CD14-positive monocyte (primary cell): ENCODE data around the gene TMEM88. TPM values are rescaled to one million over a fixed set of nuclear protein-coding genes. Genes with fewer than 3 reads are reported as not detected.

Source experiments
- DNase-seq, 3 donors: peaks; one replicate each; pipeline ENCODE4 v3.0.0-alpha.2; 2011 to 2022
- H2AFZ ChIP-seq: 2 replicates; pipeline ENCODE4 v1.6.0; 2012; ENCODE audit warnings: mild to moderate bottlenecking, low read depth, low read length, inconsistent platforms; ENCODE audit not compliant: insufficient read depth, poor library complexity, severe bottlenecking
- H3K27ac ChIP-seq, 2 donors: 1 replicate in 1 of 2; 2 replicates in 1 of 2; pipeline ENCODE4 v1.5.1; 2012 to 2013; ENCODE audit warnings: low read length in 2 of 2, control low read depth in 1 of 2, inconsistent platforms in 1 of 2, low read depth in 1 of 2, mild to moderate bottlenecking in 1 of 2
- H3K27me3 ChIP-seq, 2 donors: one replicate each; pipeline versions ENCODE4 v1.6.0 to v1.6.1; 2011 to 2013; ENCODE audit warnings: low read length in 2 of 2; ENCODE audit not compliant: control insufficient read depth in 2 of 2, insufficient read depth in 2 of 2
- H3K36me3 ChIP-seq, 2 donors: replicated peaks in 1 of 2; 1 replicate in 1 of 2; 2 replicates in 1 of 2; pipeline versions ENCODE4 v1.5.1 to v1.6.1; 2012 to 2013; ENCODE audit warnings: low read length in 2 of 2, control low read depth in 1 of 2, inconsistent platforms in 1 of 2, mild to moderate bottlenecking in 1 of 2; ENCODE audit not compliant: insufficient read depth in 2 of 2, control insufficient read depth in 1 of 2
- H3K4me1 ChIP-seq, 2 donors: 1 replicate in 1 of 2; 2 replicates in 1 of 2; pipeline versions ENCODE4 v1.5.1 to v1.6.1; 2012 to 2013; ENCODE audit warnings: low read length in 2 of 2, control low read depth in 1 of 2, inconsistent platforms in 1 of 2, mild to moderate bottlenecking in 1 of 2, moderate library complexity in 1 of 2; ENCODE audit not compliant: insufficient read depth in 2 of 2, control insufficient read depth in 1 of 2
- H3K4me2 ChIP-seq: replicated peaks from 2 replicates; pipeline ENCODE3; 2012; ENCODE audit warnings: low read length, moderate library complexity, mild to moderate bottlenecking; ENCODE audit not compliant: poor library complexity, severe bottlenecking; ENCODE audit errors: extremely low read depth
- H3K4me3 ChIP-seq, 3 experiments: fragments of 200-600 bp in 1 of 3; sonication (generic) in 1 of 3; replicated peaks in 1 of 3; 1 replicate in 2 of 3; 2 replicates in 1 of 3; pipeline ENCODE4 v1.5.1; 2011 to 2013; ENCODE audit warnings: low read length in 3 of 3, mild to moderate bottlenecking in 3 of 3, control low read depth in 2 of 3, low read depth in 2 of 3, inconsistent platforms in 1 of 3, moderate library complexity in 1 of 3
- H3K79me2 ChIP-seq: 2 replicates; pipeline ENCODE4 v1.6.0; 2012; ENCODE audit warnings: mild to moderate bottlenecking, control low read depth, inconsistent platforms, low read length, moderate library complexity; ENCODE audit not compliant: insufficient read depth
- H3K9ac ChIP-seq: 2 replicates; pipeline ENCODE4 v1.6.0; 2017; ENCODE audit warnings: low read length, mild to moderate bottlenecking; ENCODE audit not compliant: insufficient read depth, poor library complexity, severe bottlenecking
- H3K9me3 ChIP-seq, 2 donors: replicated peaks in 1 of 2; 1 replicate in 1 of 2; 2 replicates in 1 of 2; pipeline versions ENCODE4 v1.5.1 to v1.6.1; 2012 to 2013; ENCODE audit warnings: low read length in 2 of 2, control low read depth in 1 of 2; ENCODE audit not compliant: control insufficient read depth in 1 of 2, insufficient read depth in 1 of 2
- H4K20me1 ChIP-seq: 2 replicates; pipeline ENCODE4 v1.6.0; 2012; ENCODE audit warnings: mild to moderate bottlenecking, low read length, control low read depth, moderate library complexity; ENCODE audit not compliant: insufficient read depth
- H3K27ac Mint-ChIP-seq, 7 donors: one replicate each; pipeline ENCODE4 v1.8.0; 2020; ENCODE audit warnings: mild to moderate bottlenecking in 7 of 7, mixed read lengths in 7 of 7, moderate library complexity in 6 of 7, inconsistent platforms in 2 of 7
- H3K27me3 Mint-ChIP-seq, 3 donors: one replicate each; pipeline ENCODE4 v1.8.0; 2021 to 2022; ENCODE audit warnings: low read depth in 3 of 3, mild to moderate bottlenecking in 3 of 3, mixed read lengths in 3 of 3, moderate library complexity in 3 of 3, inconsistent platforms in 1 of 3
- H3K36me3 Mint-ChIP-seq, 2 donors: one replicate each; pipeline ENCODE4 v1.8.0; 2020; ENCODE audit warnings: mixed read lengths in 2 of 2, inconsistent platforms in 1 of 2, mild to moderate bottlenecking in 1 of 2
- H3K4me1 Mint-ChIP-seq: one replicate; pipeline ENCODE4 v1.8.0; 2020; ENCODE audit warnings: mild to moderate bottlenecking, mixed read lengths
- H3K4me3 Mint-ChIP-seq, 2 donors: one replicate each; pipeline ENCODE4 v1.8.0; 2020; ENCODE audit warnings: mild to moderate bottlenecking in 2 of 2, mixed read lengths in 2 of 2, moderate library complexity in 1 of 2
- H3K9me3 Mint-ChIP-seq, 7 donors: one replicate each; pipeline ENCODE4 v1.8.0; 2020 to 2022; ENCODE audit warnings: mixed read lengths in 7 of 7, mild to moderate bottlenecking in 6 of 7, moderate library complexity in 6 of 7, inconsistent platforms in 2 of 7
- WGBS: methylation state at CpG from one replicate; pipeline ENCODE4 v1.1.5; 2013; ENCODE audit warnings: missing lambda C conversion rate; ENCODE audit not compliant: insufficient coverage; 5-methylcytosine and 5-hydroxymethylcytosine counted together
- intact Hi-C, 2 donors: fragments of 100-400 bp; cut with micrococcal nuclease; formaldehyde crosslinking; loops; one replicate each; pipeline versions ENCODE4 v1.15.0 to v1.15.1; 2023
- polyA plus RNA-seq, 3 donors: library from polyadenylated mRNA; depleted of rRNA in 1 of 3; unstranded in 2 of 3; stranded (reverse) in 1 of 3; fragments of 300-500 nt in 2 of 3; fragments of >200 nt in 1 of 3; fragmentation: Illumina TruSeq in 2 of 3; gene quantifications; 1 replicate in 2 of 3; 2 replicates in 1 of 3; pipeline ENCODE4 v1.2.3, GENCODE V29; 2012 to 2021
- TF ChIP-seq, protein P1 (sequence below): fragments of 200-600 bp; IDR thresholded peaks from one replicate; pipeline ENCODE4 v1.8.0; 2022; ENCODE audit warnings: antibody characterized with exemption, mild to moderate bottlenecking

The TMEM88 gene
- polyA plus RNA-seq, 3 donors: 10.2 TPM; not detected in 2

DNA sequence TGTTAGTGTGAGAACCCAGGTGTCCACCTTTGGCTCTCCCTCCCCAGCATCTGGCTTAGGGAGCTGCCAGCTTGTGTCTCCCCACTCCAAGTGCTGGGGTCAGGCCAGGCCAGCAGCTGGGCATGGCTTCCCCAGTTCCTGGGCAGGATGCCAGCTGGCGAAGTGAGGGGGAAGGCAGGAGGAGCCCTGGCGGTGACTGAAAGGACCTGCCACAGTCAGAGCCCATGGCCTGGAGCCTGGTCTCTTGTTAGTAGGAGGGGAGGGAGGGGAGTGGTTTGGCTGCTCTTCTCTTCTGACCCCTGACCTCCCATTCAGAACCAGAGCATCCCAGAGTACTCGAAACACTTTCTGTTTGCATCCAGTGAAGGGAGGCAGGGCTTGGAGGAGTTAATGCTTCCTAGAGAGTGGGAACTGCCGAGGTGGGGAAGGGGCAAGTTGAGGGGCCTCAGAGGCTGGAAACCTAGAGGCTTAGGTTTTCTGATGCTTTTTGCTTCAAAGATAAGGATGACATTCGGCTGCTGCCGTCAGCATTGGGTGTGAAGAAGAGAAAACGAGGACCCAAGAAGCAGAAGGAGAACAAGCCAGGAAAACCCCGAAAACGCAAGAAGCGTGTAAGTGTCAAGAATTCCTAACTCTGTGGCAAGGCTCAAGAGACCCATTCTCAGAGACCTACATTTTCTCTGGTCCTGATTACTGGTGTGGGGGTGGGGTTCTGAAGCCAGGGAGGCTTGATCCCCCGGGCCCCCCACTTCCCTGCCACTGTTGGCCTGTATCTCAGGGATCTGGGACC lies 34.5 kb downstream of the TMEM88 start:
- Histone ChIP-seq H4K20me1 (peaks cover 13% of the 10 kb centered on the region), H3K4me2 (peak overlapping the region; percentile 99), H3K27ac (peak overlapping the region; percentile 17 to 82), H3K9me3 (no peaks in the 10 kb centered on the region), H2AFZ (peak overlapping the region; percentile 24), H3K4me3 (peak overlapping the region in 1 of 3 experiments; percentile 98), H3K27me3 (no peaks in the 10 kb centered on the region), H3K36me3 (peaks cover 24 to 41% of the 10 kb centered on the region in 2 donors), H3K4me1 (peaks cover 53 to 59% of the 10 kb centered on the region in 2 donors), H3K79me2 (peaks cover 81% of the 10 kb centered on the region), H3K9ac (peak overlapping the region; percentile 25)
- peaks cover 33 to 41% of the 10 kb centered on the region in 2 donors for H3K36me3 Mint-ChIP-seq
- peak; percentile 84 to 92 (median 88) for DNase-seq
- TF ChIP-seq, protein P1, sequence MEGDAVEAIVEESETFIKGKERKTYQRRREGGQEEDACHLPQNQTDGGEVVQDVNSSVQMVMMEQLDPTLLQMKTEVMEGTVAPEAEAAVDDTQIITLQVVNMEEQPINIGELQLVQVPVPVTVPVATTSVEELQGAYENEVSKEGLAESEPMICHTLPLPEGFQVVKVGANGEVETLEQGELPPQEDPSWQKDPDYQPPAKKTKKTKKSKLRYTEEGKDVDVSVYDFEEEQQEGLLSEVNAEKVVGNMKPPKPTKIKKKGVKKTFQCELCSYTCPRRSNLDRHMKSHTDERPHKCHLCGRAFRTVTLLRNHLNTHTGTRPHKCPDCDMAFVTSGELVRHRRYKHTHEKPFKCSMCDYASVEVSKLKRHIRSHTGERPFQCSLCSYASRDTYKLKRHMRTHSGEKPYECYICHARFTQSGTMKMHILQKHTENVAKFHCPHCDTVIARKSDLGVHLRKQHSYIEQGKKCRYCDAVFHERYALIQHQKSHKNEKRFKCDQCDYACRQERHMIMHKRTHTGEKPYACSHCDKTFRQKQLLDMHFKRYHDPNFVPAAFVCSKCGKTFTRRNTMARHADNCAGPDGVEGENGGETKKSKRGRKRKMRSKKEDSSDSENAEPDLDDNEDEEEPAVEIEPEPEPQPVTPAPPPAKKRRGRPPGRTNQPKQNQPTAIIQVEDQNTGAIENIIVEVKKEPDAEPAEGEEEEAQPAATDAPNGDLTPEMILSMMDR: peak; percentile 41
- H3K27ac Mint-ChIP-seq: peak overlapping the region in 4 of 7 donors; percentile 37 to 92 (median 78)
- H3K27me3 Mint-ChIP-seq: peaks cover 0 to 1% (median 1%) of the 10 kb centered on the region in 3 donors
- H3K4me3 Mint-ChIP-seq: no peak overlapping the region
- H3K9me3 Mint-ChIP-seq: no peaks in the 10 kb centered on the region
- 34% methylated on average over 4 of the region's 11 CpGs for WGBS
- H3K4me1 Mint-ChIP-seq: peaks cover 8% of the 10 kb centered on the region
- intact Hi-C loops: no loop called here

DNA sequence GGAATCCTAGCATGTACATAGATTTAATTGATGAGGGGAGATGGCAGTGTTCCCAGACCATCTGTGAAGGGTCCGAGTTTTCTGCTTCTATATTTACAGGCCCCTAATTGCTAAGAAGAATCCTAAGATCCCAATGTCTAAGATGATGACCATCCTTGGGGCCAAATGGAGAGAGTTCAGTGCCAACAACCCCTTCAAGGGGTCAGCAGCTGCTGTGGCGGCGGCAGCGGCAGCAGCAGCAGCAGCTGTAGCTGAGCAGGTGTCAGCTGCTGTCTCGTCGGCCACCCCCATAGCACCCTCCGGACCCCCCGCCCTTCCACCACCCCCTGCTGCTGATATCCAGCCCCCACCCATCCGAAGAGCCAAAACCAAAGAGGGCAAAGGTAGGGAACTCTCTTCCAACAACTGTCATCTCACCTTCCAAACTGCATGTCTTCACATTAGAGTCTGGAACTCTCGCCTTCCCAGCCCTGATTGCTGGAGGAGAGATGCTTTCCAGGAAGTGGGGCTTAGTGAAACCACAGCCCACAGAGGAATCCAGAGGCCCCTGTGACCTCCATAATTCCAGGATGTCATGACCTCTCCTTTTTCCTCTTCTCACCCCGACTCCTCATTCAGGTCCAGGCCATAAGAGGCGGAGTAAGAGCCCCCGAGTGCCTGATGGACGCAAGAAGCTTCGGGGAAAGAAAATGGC lies 38.5 kb downstream of the TMEM88 start:
- Histone ChIP-seq H3K4me1 (peaks cover 31 to 34% of the 10 kb centered on the region in 2 donors), H3K36me3 (peaks cover 46 to 80% of the 10 kb centered on the region in 2 donors), H3K4me3 (no peak overlapping the region), H3K79me2 (peaks cover 49% of the 10 kb centered on the region), H3K9me3 (no peaks in the 10 kb centered on the region), H3K9ac (no peak overlapping the region), H2AFZ (no peak overlapping the region), H4K20me1 (peaks cover 12% of the 10 kb centered on the region), H3K27ac (no peak overlapping the region), H3K4me2 (no peak overlapping the region), H3K27me3 (no peaks in the 10 kb centered on the region)
- intact Hi-C loops: no loop called here
- Mint-ChIP-seq H3K27me3 (peaks cover 0 to 1% (median 1%) of the 10 kb centered on the region in 3 donors), H3K4me3 (no peak overlapping the region), H3K4me1 (peaks cover 15% of the 10 kb centered on the region), H3K36me3 (peaks cover 67 to 80% of the 10 kb centered on the region in 2 donors), H3K27ac (peak overlapping the region in 3 of 7 donors; percentile 53 to 56 (median 54)), H3K9me3 (no peaks in the 10 kb centered on the region)
- WGBS: 100% methylated on average over 4 of the region's 15 CpGs
- TF ChIP-seq, protein P1: no peak
- DNase-seq: no peak
